GM18867 (cell line): Measurements from ENCODE around the gene KIAA0513.
"Not testable (repeated sequence)": the region's sequence is repeated elsewhere in the genome, so short reads cannot be mapped to it uniquely, and the experiment has no call there.

Experiments
- ATAC-seq: cut with Tn5 transposase; IDR thresholded peaks from one replicate; pipeline ENCODE4 v1.9.1; 2021; ENCODE audit warnings: mild to moderate bottlenecking, moderate library complexity; ENCODE audit not compliant: unreplicated experiment

Gene KIAA0513

GRCh38 chr16:85104821-85105391 lies 77.3 kb downstream of the KIAA0513 start:
- peak; percentile 63 for ATAC-seq

- ATAC-seq: no peak
Observed at GRCh38 chr16:85105475-85105874, 77.9 kb downstream of the KIAA0513 start.

- no peak for ATAC-seq
Observed at GRCh38 chr16:85107083-85107482, 79.5 kb downstream of the KIAA0513 start.

GRCh38 chr16:85107532-85107931 lies 79.9 kb downstream of the KIAA0513 start:
- no peak for ATAC-seq

- no peak for ATAC-seq
Observed at GRCh38 chr16:85110105-85110504, 82.5 kb downstream of the KIAA0513 start.

- no peak for ATAC-seq
Observed at GRCh38 chr16:85111184-85111583, 83.6 kb downstream of the KIAA0513 start.

- no peak for ATAC-seq
Observed at GRCh38 chr16:85112364-85112763, 84.8 kb downstream of the KIAA0513 start, which contains the start of gene CIBAR2. CIBAR2 (minus strand) TSS chr16:85112472; CDS start chr16:85112352, 120 bp downstream.

- no peak for ATAC-seq
Observed at GRCh38 chr16:85113168-85113733, 85.7 kb downstream of the KIAA0513 start.

GRCh38 chr16:85113913-85114312 lies 86.3 kb downstream of the KIAA0513 start:
- no peak for ATAC-seq

GRCh38 chr16:85114909-85115567 lies 87.4 kb downstream of the KIAA0513 start:
- peak; percentile 68 for ATAC-seq

GRCh38 chr16:85117418-85117817 lies 89.8 kb downstream of the KIAA0513 start:
- ATAC-seq: no peak

- no peak for ATAC-seq
Observed at GRCh38 chr16:85120006-85120340, 92.4 kb downstream of the KIAA0513 start.

GRCh38 chr16:85123441-85123840 lies 95.8 kb downstream of the KIAA0513 start:
- not testable (repeated sequence) for ATAC-seq

- ATAC-seq: no peak
Observed at GRCh38 chr16:85123891-85124635, 96.5 kb downstream of the KIAA0513 start.

- no peak for ATAC-seq
Observed at GRCh38 chr16:85124636-85125346, 97.2 kb downstream of the KIAA0513 start.

GRCh38 chr16:85125570-85126393 lies 98.2 kb downstream of the KIAA0513 start:
- ATAC-seq: no peak

- no peak for ATAC-seq
Observed at GRCh38 chr16:85126394-85126704, 98.8 kb downstream of the KIAA0513 start.

- ATAC-seq: no peak
Observed at GRCh38 chr16:85126705-85127378, 99.2 kb downstream of the KIAA0513 start.

- ATAC-seq: no peak
Observed at GRCh38 chr16:85127379-85127723, 99.8 kb downstream of the KIAA0513 start.
